Measurements from ENCODE around the gene PPP6R3. TPM values are rescaled to one million over a fixed set of nuclear protein-coding genes. Genes with fewer than 3 reads are reported as not detected.

PPP6R3 gene
- polyA plus RNA-seq, 1 donor (not counting 4 experiments of a cell fraction or from before 2014, with no cell fraction given): 50.2 TPM

DNA sequence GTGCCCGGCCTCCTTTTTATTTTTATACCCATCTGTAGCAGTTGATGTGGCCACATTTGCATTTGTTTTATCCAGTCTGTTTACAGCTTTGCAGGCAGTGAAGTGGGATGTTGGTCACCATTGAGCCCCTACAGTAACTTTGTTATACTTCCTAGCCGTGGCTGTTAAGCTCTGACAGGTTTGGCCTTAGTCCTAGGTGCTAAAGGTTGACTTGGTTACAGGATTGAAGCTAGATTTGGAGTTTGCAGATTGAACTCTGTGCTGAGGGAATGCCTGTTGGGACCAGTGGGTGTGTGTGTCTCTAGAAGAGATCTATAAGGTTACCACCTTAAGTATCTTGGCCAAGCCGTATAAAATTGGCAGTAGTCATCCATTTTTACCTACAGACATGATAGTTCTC, 91.2 kb downstream of the PPP6R3 start:
- H3K9me1 ChIP-seq (ENCODE audit: control insufficient read depth, extremely low read depth, insufficient read depth, low read length): no peaks in the 10 kb centered on the region
- no peak overlapping the region for H3K9ac ChIP-seq (ENCODE audit: control insufficient read depth, extremely low read depth, insufficient read depth, low read length)
- no peak overlapping the region for H2AFZ ChIP-seq (ENCODE audit: control insufficient read depth, low read length)
- H3K79me2 ChIP-seq (ENCODE audit: control insufficient read depth, insufficient read depth, low read length): peaks cover 17% of the 10 kb centered on the region
- DNase-seq (ENCODE audit: low read depth, low spot score) (no peak), FAIRE-seq (no peak)
- dilution Hi-C loops (cut with MboI; ENCODE audit: extremely low pct_ligation_motif_present, low sequenced_read_pairs): no loop called here
- no peaks in the 10 kb centered on the region for H3K9me3 ChIP-seq (ENCODE audit: control insufficient read depth, low read depth, low read length)
- no peak overlapping the region for H3K4me3 ChIP-seq (ENCODE audit: control insufficient read depth in 2 of 3, extremely low read depth in 1 of 3, insufficient read depth in 2 of 3, low read depth in 1 of 3, low read length in 3 of 3)
- no peaks in the 10 kb centered on the region for H4K20me1 ChIP-seq (ENCODE audit: control insufficient read depth, extremely low read depth, insufficient read depth, low read length)
- peaks cover 7 to 27% of the 10 kb centered on the region in 2 experiments for H3K36me3 ChIP-seq (ENCODE audit: control insufficient read depth in 2 of 2, extremely low read depth in 1 of 2, insufficient read depth in 2 of 2, low read length in 2 of 2)
- no peak overlapping the region for H3K27ac ChIP-seq (ENCODE audit: control insufficient read depth, insufficient read depth, low read length)
- no peak for TF ChIP-seq EZH2 (IDR thresholded peaks at IDR 0.05; ENCODE audit: low read length)
- TF ChIP-seq, protein P1, sequence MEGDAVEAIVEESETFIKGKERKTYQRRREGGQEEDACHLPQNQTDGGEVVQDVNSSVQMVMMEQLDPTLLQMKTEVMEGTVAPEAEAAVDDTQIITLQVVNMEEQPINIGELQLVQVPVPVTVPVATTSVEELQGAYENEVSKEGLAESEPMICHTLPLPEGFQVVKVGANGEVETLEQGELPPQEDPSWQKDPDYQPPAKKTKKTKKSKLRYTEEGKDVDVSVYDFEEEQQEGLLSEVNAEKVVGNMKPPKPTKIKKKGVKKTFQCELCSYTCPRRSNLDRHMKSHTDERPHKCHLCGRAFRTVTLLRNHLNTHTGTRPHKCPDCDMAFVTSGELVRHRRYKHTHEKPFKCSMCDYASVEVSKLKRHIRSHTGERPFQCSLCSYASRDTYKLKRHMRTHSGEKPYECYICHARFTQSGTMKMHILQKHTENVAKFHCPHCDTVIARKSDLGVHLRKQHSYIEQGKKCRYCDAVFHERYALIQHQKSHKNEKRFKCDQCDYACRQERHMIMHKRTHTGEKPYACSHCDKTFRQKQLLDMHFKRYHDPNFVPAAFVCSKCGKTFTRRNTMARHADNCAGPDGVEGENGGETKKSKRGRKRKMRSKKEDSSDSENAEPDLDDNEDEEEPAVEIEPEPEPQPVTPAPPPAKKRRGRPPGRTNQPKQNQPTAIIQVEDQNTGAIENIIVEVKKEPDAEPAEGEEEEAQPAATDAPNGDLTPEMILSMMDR (optimal IDR thresholded peaks at IDR 0.05 in 1 of 3, IDR thresholded peaks at IDR 0.05 in 1 of 3, conservative IDR thresholded peaks at IDR 0.05 in 1 of 3; ENCODE audit: extremely low read depth in 1 of 3, insufficient read depth in 2 of 3, low read length in 3 of 3): no peak
- H3K27me3 ChIP-seq (ENCODE audit: control insufficient read depth, extremely low read depth, insufficient read depth, low read length): no peaks in the 10 kb centered on the region
- H3K4me1 ChIP-seq (ENCODE audit: control insufficient read depth, extremely low read depth, insufficient read depth, low read length): no peaks in the 10 kb centered on the region
- no peak overlapping the region for H3K4me2 ChIP-seq (ENCODE audit: control insufficient read depth, extremely low read depth, insufficient read depth, low read depth, low read length)

DNA sequence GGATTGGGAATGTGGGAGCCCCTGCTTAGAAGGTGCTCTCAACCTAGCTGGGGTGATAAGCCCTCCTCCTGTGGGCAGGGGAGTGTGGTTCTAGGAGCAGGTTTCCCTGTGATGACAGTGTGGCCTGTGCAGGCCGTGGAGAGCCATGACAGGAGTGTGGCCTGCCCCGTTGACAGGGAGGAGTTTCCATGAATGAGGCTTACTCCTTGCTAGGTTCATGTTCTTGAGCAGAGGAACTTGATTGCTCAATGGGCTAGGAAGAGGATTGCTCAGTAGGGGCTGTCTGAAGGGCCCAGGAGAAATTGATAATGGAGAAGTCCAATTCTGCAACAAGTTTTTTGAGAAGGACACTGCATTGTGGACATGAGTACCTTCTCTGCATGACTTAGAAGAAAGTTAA, 92.0 kb downstream of the PPP6R3 start:
- Histone ChIP-seq H3K36me3 (ENCODE audit: control insufficient read depth in 2 of 2, extremely low read depth in 1 of 2, insufficient read depth in 2 of 2, low read length in 2 of 2) (peaks cover 11 to 28% of the 10 kb centered on the region in 2 experiments), H3K9me3 (ENCODE audit: control insufficient read depth, low read depth, low read length) (no peaks in the 10 kb centered on the region), H3K27ac (ENCODE audit: control insufficient read depth, insufficient read depth, low read length) (no peak overlapping the region), H3K4me2 (ENCODE audit: control insufficient read depth, extremely low read depth, insufficient read depth, low read depth, low read length) (no peak overlapping the region), H3K79me2 (ENCODE audit: control insufficient read depth, insufficient read depth, low read length) (peaks cover 14% of the 10 kb centered on the region), H4K20me1 (ENCODE audit: control insufficient read depth, extremely low read depth, insufficient read depth, low read length) (no peaks in the 10 kb centered on the region), H3K9ac (ENCODE audit: control insufficient read depth, extremely low read depth, insufficient read depth, low read length) (no peak overlapping the region), H3K4me3 (ENCODE audit: control insufficient read depth in 2 of 3, extremely low read depth in 1 of 3, insufficient read depth in 2 of 3, low read depth in 1 of 3, low read length in 3 of 3) (no peak overlapping the region), H3K4me1 (ENCODE audit: control insufficient read depth, extremely low read depth, insufficient read depth, low read length) (no peaks in the 10 kb centered on the region), H3K27me3 (ENCODE audit: control insufficient read depth, extremely low read depth, insufficient read depth, low read length) (no peaks in the 10 kb centered on the region), H3K9me1 (ENCODE audit: control insufficient read depth, extremely low read depth, insufficient read depth, low read length) (no peaks in the 10 kb centered on the region), H2AFZ (ENCODE audit: control insufficient read depth, low read length) (no peak overlapping the region)
- DNase-seq (ENCODE audit: low read depth, low spot score) (no peak), FAIRE-seq (no peak)
- dilution Hi-C loops (cut with MboI; ENCODE audit: extremely low pct_ligation_motif_present, low sequenced_read_pairs): no loop called here
- TF ChIP-seq, protein P1 (optimal IDR thresholded peaks at IDR 0.05 in 1 of 3, IDR thresholded peaks at IDR 0.05 in 1 of 3, conservative IDR thresholded peaks at IDR 0.05 in 1 of 3; ENCODE audit: extremely low read depth in 1 of 3, insufficient read depth in 2 of 3, low read length in 3 of 3): no peak
- TF ChIP-seq EZH2 (IDR thresholded peaks at IDR 0.05; ENCODE audit: low read length): no peak
